SK-N-SH (cell line): Measurements from ENCODE around the gene THSD8. TPM values are rescaled to one million over a fixed set of nuclear protein-coding genes. Genes with fewer than 3 reads are reported as not detected.

Experiments used
- CTCF ChIA-PET: fragments of 300-600, 350-600 bp; formaldehyde crosslinking; extraction: SDS; loops from one replicate; lab custom pipeline; 2021; lab: Yijun Ruan, JAX
- POLR2A ChIA-PET: fragments of 350-600 bp; sonication (Branson Sonifier 250); formaldehyde crosslinking; extraction: SDS; loops from one replicate; lab custom pipeline; 2020; ENCODE audit warnings: antibody characterized with exemption, inconsistent platforms; lab: Yijun Ruan, JAX
- DNase-seq: peaks from one replicate; pipeline ENCODE4 v3.0.0; 2012
- H2AFZ ChIP-seq: fragments of 200-600 bp; sonication (generic); 2 replicates; pipeline ENCODE4 v1.8.1; 2016; ENCODE audit warnings: antibody characterized with exemption, mild to moderate bottlenecking, low read depth
- H3F3A ChIP-seq: fragments of 200-600 bp; sonication (generic); replicated peaks from 2 replicates; pipeline ENCODE3; 2016; ENCODE audit warnings: antibody characterized with exemption, mild to moderate bottlenecking; ENCODE audit not compliant: insufficient read depth
- H3K27ac ChIP-seq, 2 experiments: fragments of 200-500 bp in 1 of 2; fragments of 200-600 bp in 1 of 2; sonication (Bioruptor generic) in 1 of 2; sonication (generic), shearing (Covaris generic) in 1 of 2; 2 replicates each; pipeline versions ENCODE4 v1.5.1 to v1.6.1; 2014 to 2016; ENCODE audit warnings: low read depth in 2 of 2, inconsistent platforms in 1 of 2, low read length in 1 of 2, mild to moderate bottlenecking in 1 of 2, mixed read lengths in 1 of 2
- H3K27me3 ChIP-seq: fragments of 200-600 bp; sonication (generic), shearing (Covaris generic); 2 replicates; pipeline ENCODE4 v1.6.1; 2016; ENCODE audit warnings: mixed run types; ENCODE audit not compliant: insufficient read depth
- H3K36me3 ChIP-seq, 2 experiments: fragments of 200-500 bp in 1 of 2; fragments of 200-600 bp in 1 of 2; sonication (Bioruptor generic) in 1 of 2; sonication (generic) in 1 of 2; replicated peaks in 1 of 2; 2 replicates each; pipeline versions ENCODE3 to v1.5.1; 2014 to 2016; ENCODE audit warnings: low read length in 1 of 2, mild to moderate bottlenecking in 1 of 2; ENCODE audit not compliant: insufficient read depth in 2 of 2, control insufficient read depth in 1 of 2
- H3K4me1 ChIP-seq, 2 experiments: fragments of 200-500 bp in 1 of 2; fragments of 200-600 bp in 1 of 2; sonication (Bioruptor generic) in 1 of 2; sonication (generic), shearing (Covaris generic) in 1 of 2; 2 replicates each; pipeline versions ENCODE4 v1.5.1 to v1.6.1; 2014 to 2016; ENCODE audit warnings: low read depth in 1 of 2, low read length in 1 of 2, mixed run types in 1 of 2; ENCODE audit not compliant: insufficient read depth in 2 of 2, control insufficient read depth in 1 of 2
- H3K4me2 ChIP-seq: fragments of 200-600 bp; sonication (generic), shearing (Covaris generic); 2 replicates; pipeline ENCODE4 v1.6.1; 2017; ENCODE audit warnings: mixed run types
- H3K4me3 ChIP-seq, 2 experiments: fragments of 200-500 bp in 1 of 2; fragments of 200-600 bp in 1 of 2; sonication (Bioruptor generic) in 1 of 2; sonication (generic), shearing (Covaris generic) in 1 of 2; 2 replicates each; pipeline versions ENCODE4 v1.5.1 to v1.8.1; 2014 to 2016; ENCODE audit warnings: low read depth in 2 of 2, inconsistent platforms in 1 of 2, low read length in 1 of 2, mild to moderate bottlenecking in 1 of 2, mixed read lengths in 1 of 2, moderate library complexity in 1 of 2
- H3K79me2 ChIP-seq: fragments of 200-600 bp; sonication (generic); 2 replicates; pipeline ENCODE4 v1.8.1; 2017; ENCODE audit warnings: mild to moderate bottlenecking; ENCODE audit not compliant: insufficient read depth
- H3K9ac ChIP-seq: fragments of 200-600 bp; sonication (generic); 2 replicates; pipeline ENCODE4 v1.6.1; 2017; ENCODE audit warnings: mixed run types
- H3K9me2 ChIP-seq: fragments of 200-600 bp; sonication (generic); 2 replicates; pipeline ENCODE4 v1.6.1; 2017; ENCODE audit warnings: mixed run types
- H3K9me3 ChIP-seq: fragments of 200-600 bp; sonication (generic); 2 replicates; pipeline ENCODE4 v1.6.1; 2017; ENCODE audit warnings: mixed run types, mild to moderate bottlenecking, moderate library complexity
- H4K20me1 ChIP-seq: fragments of 200-600 bp; sonication (generic); 2 replicates; pipeline ENCODE4 v1.6.1; 2017; ENCODE audit warnings: mild to moderate bottlenecking, mixed run types; ENCODE audit not compliant: insufficient read depth
- EZH2phosphoT487 ChIP-seq: fragments of 200-600 bp; sonication (generic); IDR thresholded peaks from 2 replicates; pipeline ENCODE4 v1.6.1; 2017; ENCODE audit warnings: low read depth, mixed run types, mild to moderate bottlenecking, antibody characterized with exemption, moderate library complexity, borderline replicate concordance
- GATA2 ChIP-seq: sonication (generic); formaldehyde crosslinking; IDR thresholded peaks from 2 replicates; pipeline ENCODE4 v1.5.0; 2020; ENCODE audit warnings: mild to moderate bottlenecking, missing genetic modification reagents
- JUND ChIP-seq: IDR thresholded peaks from 2 replicates; pipeline ENCODE4 v1.4.0; 2012
- MEF2A ChIP-seq: IDR thresholded peaks from 2 replicates; pipeline ENCODE4 v1.4.0; 2012; ENCODE audit warnings: low read depth, borderline replicate concordance
- NRF1 ChIP-seq: IDR thresholded peaks from 2 replicates; pipeline ENCODE4 v1.6.1; 2012; ENCODE audit warnings: low read depth, mild to moderate bottlenecking, low read length
- POLR2AphosphoS5 ChIP-seq: IDR thresholded peaks from 2 replicates; pipeline ENCODE4 v1.6.1; 2012; ENCODE audit warnings: low read depth, low read length
- RAD21 ChIP-seq: IDR thresholded peaks from 2 replicates; pipeline ENCODE4 v1.6.1; 2012; ENCODE audit warnings: mild to moderate bottlenecking, low read length
- RCOR1 ChIP-seq: fragments of 150-350 bp; IDR thresholded peaks from 2 replicates; pipeline ENCODE4 v1.6.1; 2017; ENCODE audit warnings: antibody characterized with exemption, low read length
- RXRA ChIP-seq: IDR thresholded peaks from 2 replicates; pipeline ENCODE4 v1.4.0; 2012; ENCODE audit warnings: low read depth, mild to moderate bottlenecking, borderline replicate concordance
- SIN3A ChIP-seq: IDR thresholded peaks from 2 replicates; pipeline ENCODE4 v1.6.1; 2012; ENCODE audit warnings: low read depth, mild to moderate bottlenecking, low read length, moderate library complexity, borderline replicate concordance
- SMC3 ChIP-seq: IDR thresholded peaks from 2 replicates; pipeline ENCODE4 v1.6.1; 2012; ENCODE audit warnings: low read depth, low read length, improper control_type of control experiment
- TCF12 ChIP-seq: IDR thresholded peaks from 2 replicates; pipeline ENCODE4 v1.4.0; 2012
- WGBS: methylation state at CpG from one replicate; pipeline ENCODE4 v1.1.6; 2017; ENCODE audit warnings: low lambda C conversion rate; 5-methylcytosine and 5-hydroxymethylcytosine counted together
- polyA plus RNA-seq, 3 experiments: library from polyadenylated mRNA; depleted of rRNA; stranded (reverse); fragments of >200 nt; gene quantifications; 2 replicates each; pipeline ENCODE4 v1.2.3, GENCODE V29; 2012
- TF ChIP-seq, protein P1 (sequence below): fragments of 150-350 bp; IDR thresholded peaks from 2 replicates; pipeline ENCODE4 v1.6.1; 2017; ENCODE audit warnings: antibody characterized with exemption, low read length, low read depth, borderline replicate concordance
- TF ChIP-seq, protein P2 (sequence below): fragments of 200-600 bp; sonication (generic); IDR thresholded peaks from 2 replicates; pipeline ENCODE4 v1.6.1; 2017; ENCODE audit warnings: antibody characterized with exemption, mild to moderate bottlenecking, moderate library complexity
- TF ChIP-seq, protein P3 (sequence below): IDR thresholded peaks from 2 replicates; pipeline ENCODE4 v1.4.0; 2012; ENCODE audit warnings: low read depth
- TF ChIP-seq, protein P4 (sequence below): IDR thresholded peaks from 2 replicates; pipeline ENCODE4 v1.6.1; 2012; ENCODE audit warnings: mild to moderate bottlenecking, low read depth, low read length, moderate library complexity
- TF ChIP-seq, protein P5 (sequence below): IDR thresholded peaks from 2 replicates; pipeline ENCODE4; 2012
- TF ChIP-seq, protein P6 (sequence below): IDR thresholded peaks from 2 replicates; pipeline ENCODE4 v1.4.0; 2012; ENCODE audit warnings: low read depth, borderline replicate concordance

THSD8 gene
- polyA plus RNA-seq, 1 of the 3 experiments (the other 2 are of a cell fraction) = not detected

DNA sequence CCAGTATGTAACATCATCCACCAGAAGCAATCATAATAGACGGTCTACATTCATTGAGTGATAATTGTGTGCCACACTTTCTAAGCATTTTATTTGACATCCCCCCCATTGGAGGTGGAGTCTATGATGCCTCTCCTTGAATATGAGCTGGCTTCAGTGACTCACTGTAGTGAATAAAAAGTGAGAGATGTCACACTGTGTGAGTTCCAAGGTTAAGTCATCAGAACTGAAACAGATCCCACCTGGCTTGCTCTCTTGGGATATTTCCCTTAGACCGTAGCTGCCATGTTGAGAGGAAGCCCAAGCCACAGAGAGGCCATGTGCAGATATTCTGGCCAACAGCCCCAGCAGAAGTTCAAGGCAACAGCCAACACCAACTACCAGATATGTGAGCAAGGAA, 19.9 kb downstream of the THSD8 start (continued):
- TF ChIP-seq, protein P1, sequence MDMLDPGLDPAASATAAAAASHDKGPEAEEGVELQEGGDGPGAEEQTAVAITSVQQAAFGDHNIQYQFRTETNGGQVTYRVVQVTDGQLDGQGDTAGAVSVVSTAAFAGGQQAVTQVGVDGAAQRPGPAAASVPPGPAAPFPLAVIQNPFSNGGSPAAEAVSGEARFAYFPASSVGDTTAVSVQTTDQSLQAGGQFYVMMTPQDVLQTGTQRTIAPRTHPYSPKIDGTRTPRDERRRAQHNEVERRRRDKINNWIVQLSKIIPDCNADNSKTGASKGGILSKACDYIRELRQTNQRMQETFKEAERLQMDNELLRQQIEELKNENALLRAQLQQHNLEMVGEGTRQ = no peak
- TF ChIP-seq GATA2 (CRISPR knock-in tag) = no peak
- TF ChIP-seq RAD21 = no peak
- no peak for TF ChIP-seq SMC3

DNA sequence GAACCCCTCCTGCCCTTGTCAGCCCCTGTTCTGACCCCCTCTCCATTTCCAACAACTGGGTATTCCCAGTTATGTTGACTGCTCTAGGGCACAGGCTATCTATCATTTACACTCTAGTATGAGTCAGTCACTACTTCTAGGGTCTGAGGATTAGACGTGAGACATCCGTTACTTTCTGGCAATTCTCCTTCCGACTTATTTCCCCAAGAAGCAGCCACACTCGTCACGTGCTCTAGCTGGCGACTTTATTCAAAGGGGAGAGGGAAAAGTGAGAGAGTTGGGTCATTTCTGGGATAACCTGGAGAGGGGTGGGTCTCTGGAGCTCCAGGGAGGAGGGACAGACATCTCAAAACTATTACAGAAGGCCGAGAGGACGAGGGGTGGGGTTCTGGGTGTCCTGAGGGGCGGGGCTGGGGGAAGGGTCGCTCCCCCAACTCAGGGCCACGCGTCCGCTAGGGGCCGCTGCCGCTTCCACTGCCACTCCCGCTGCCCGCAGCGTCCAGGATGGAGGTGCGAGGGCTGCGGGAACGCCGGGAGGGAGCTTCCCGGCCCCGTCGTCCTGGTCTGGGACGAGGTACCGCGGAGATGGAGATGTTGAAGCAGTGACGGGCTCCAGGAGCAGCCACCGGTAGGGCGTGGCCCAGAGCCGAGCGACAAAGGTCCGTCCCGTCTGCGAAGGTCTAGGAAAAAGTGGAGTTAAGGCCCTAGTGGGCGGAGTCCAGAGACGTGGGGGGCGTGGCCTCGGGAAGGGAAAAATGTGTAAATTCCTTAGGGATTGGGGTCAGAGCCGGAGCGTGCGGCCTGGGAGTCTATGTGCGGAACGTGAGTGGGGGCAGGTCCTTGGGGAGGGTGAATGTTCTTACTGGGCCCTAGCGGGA, 23.6 kb downstream of the THSD8 start:
- H3K4me3 ChIP-seq = peak overlapping the region in 1 of 2 experiments; percentile 15; a peak in 1 of 4 replicates
- H3F3A ChIP-seq = no peaks in the 10 kb centered on the region
- no peaks in the 10 kb centered on the region for H4K20me1 ChIP-seq
- no peaks in the 10 kb centered on the region for H3K9me2 ChIP-seq
- H2AFZ ChIP-seq = no peak overlapping the region
- H3K9ac ChIP-seq = no peak overlapping the region
- DNase-seq = peak; percentile 88
- no peak overlapping the region for H3K4me2 ChIP-seq
- ChIA-PET POLR2A (no interaction called here), CTCF (interaction anchor here (0.5 to 5.4 kb wide), 18 partner anchors 11 to 103 kb away, joined by 3 to 48 read pairs (median 4); partner anchors contain the start of genes DNASE2, MAST1, RNASEH2A and THSD8)
- H3K27me3 ChIP-seq = no peaks in the 10 kb centered on the region
- H3K36me3 ChIP-seq = no peaks in the 10 kb centered on the region
- H3K9me3 ChIP-seq = no peaks in the 10 kb centered on the region
- TF ChIP-seq, protein P2, sequence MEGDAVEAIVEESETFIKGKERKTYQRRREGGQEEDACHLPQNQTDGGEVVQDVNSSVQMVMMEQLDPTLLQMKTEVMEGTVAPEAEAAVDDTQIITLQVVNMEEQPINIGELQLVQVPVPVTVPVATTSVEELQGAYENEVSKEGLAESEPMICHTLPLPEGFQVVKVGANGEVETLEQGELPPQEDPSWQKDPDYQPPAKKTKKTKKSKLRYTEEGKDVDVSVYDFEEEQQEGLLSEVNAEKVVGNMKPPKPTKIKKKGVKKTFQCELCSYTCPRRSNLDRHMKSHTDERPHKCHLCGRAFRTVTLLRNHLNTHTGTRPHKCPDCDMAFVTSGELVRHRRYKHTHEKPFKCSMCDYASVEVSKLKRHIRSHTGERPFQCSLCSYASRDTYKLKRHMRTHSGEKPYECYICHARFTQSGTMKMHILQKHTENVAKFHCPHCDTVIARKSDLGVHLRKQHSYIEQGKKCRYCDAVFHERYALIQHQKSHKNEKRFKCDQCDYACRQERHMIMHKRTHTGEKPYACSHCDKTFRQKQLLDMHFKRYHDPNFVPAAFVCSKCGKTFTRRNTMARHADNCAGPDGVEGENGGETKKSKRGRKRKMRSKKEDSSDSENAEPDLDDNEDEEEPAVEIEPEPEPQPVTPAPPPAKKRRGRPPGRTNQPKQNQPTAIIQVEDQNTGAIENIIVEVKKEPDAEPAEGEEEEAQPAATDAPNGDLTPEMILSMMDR = peak; percentile 48
- TF ChIP-seq, protein P3, sequence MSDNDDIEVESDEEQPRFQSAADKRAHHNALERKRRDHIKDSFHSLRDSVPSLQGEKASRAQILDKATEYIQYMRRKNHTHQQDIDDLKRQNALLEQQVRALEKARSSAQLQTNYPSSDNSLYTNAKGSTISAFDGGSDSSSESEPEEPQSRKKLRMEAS = peak; percentile 50
- TF ChIP-seq SIN3A = no peak
- TF ChIP-seq, protein P4, sequence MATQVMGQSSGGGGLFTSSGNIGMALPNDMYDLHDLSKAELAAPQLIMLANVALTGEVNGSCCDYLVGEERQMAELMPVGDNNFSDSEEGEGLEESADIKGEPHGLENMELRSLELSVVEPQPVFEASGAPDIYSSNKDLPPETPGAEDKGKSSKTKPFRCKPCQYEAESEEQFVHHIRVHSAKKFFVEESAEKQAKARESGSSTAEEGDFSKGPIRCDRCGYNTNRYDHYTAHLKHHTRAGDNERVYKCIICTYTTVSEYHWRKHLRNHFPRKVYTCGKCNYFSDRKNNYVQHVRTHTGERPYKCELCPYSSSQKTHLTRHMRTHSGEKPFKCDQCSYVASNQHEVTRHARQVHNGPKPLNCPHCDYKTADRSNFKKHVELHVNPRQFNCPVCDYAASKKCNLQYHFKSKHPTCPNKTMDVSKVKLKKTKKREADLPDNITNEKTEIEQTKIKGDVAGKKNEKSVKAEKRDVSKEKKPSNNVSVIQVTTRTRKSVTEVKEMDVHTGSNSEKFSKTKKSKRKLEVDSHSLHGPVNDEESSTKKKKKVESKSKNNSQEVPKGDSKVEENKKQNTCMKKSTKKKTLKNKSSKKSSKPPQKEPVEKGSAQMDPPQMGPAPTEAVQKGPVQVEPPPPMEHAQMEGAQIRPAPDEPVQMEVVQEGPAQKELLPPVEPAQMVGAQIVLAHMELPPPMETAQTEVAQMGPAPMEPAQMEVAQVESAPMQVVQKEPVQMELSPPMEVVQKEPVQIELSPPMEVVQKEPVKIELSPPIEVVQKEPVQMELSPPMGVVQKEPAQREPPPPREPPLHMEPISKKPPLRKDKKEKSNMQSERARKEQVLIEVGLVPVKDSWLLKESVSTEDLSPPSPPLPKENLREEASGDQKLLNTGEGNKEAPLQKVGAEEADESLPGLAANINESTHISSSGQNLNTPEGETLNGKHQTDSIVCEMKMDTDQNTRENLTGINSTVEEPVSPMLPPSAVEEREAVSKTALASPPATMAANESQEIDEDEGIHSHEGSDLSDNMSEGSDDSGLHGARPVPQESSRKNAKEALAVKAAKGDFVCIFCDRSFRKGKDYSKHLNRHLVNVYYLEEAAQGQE = no peak
- no peak for TF ChIP-seq EZH2phosphoT487
- peak; percentile 36 for TF ChIP-seq RAD21
- no peak for TF ChIP-seq JUND
- TF ChIP-seq POLR2AphosphoS5 = no peak
- peak; percentile 9; the same call in 1 of the 2 replicates for TF ChIP-seq SMC3
- TF ChIP-seq, protein P5, sequence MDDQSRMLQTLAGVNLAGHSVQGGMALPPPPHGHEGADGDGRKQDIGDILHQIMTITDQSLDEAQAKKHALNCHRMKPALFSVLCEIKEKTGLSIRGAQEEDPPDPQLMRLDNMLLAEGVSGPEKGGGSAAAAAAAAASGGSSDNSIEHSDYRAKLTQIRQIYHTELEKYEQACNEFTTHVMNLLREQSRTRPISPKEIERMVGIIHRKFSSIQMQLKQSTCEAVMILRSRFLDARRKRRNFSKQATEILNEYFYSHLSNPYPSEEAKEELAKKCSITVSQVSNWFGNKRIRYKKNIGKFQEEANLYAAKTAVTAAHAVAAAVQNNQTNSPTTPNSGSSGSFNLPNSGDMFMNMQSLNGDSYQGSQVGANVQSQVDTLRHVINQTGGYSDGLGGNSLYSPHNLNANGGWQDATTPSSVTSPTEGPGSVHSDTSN = no peak
- no peak for TF ChIP-seq RXRA
- TF ChIP-seq, protein P1 = no peak
- TF ChIP-seq MEF2A = no peak
- no peak for TF ChIP-seq NRF1
- TF ChIP-seq, protein P6, sequence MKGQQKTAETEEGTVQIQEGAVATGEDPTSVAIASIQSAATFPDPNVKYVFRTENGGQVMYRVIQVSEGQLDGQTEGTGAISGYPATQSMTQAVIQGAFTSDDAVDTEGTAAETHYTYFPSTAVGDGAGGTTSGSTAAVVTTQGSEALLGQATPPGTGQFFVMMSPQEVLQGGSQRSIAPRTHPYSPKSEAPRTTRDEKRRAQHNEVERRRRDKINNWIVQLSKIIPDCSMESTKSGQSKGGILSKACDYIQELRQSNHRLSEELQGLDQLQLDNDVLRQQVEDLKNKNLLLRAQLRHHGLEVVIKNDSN = no peak
- no peak for TF ChIP-seq TCF12
- TF ChIP-seq RCOR1 = no peak
- no peak overlapping the region for H3K27ac ChIP-seq
- peaks cover 0 to 8% of the 10 kb centered on the region in 2 experiments; a peak in 1 of 4 replicates for H3K4me1 ChIP-seq
- 36% methylated on average over 32 of the region's 46 CpGs for WGBS
- H3K79me2 ChIP-seq = no peaks in the 10 kb centered on the region
